Activated CD4-positive, alpha-beta T cell treated with anti-CD3 and anti-CD28 coated beads for 48 hours (primary cell): ENCODE data around the gene TKFC.

Source experiments
- DNase-seq: peaks from one replicate; pipeline ENCODE4 v3.0.0-alpha.2; 2020

TKFC gene, protein sequence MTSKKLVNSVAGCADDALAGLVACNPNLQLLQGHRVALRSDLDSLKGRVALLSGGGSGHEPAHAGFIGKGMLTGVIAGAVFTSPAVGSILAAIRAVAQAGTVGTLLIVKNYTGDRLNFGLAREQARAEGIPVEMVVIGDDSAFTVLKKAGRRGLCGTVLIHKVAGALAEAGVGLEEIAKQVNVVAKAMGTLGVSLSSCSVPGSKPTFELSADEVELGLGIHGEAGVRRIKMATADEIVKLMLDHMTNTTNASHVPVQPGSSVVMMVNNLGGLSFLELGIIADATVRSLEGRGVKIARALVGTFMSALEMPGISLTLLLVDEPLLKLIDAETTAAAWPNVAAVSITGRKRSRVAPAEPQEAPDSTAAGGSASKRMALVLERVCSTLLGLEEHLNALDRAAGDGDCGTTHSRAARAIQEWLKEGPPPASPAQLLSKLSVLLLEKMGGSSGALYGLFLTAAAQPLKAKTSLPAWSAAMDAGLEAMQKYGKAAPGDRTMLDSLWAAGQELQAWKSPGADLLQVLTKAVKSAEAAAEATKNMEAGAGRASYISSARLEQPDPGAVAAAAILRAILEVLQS

DNA sequence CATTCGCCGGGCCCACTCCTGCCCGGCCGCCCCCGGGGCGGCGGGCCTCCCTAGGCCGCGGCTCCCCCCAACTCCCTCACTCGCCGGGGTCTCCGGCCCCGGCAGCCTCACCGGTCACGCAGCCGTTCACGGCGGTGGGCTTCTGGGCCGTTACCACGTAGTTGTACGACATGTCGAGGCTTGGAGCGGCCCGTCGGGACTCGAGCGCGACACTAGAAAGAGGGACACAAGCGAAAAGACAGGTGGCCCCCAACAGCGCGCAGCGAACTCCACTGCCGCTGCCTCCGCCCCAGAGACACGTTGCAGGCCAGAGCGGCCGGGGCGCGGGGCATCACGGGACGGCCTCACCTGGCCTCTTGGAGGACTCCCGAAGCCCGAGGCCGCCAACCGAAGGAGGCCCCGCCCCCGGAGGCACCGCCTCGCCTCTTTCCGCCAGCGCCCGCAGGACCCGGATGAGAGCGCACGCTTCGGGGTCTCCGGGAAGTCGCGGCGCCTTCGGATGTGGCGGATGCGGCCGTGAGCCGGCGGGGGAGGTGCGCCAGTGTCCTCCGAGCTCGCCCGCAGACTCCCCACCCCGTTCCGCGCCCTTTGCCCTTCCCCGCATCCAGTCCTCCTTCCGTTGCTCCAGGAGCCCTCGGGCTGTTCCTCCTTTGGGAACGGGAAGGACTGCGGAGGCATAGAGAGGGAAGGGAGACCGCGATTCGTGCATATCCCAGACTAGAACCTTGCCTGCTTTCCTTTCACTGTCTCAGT, at the start of gene TKFC, which contains the start of gene DDB1:
TSS of gene TKFC (plus strand) at position 432 of the 753 bp plus-strand sequence. CDS start 1,501 bp downstream, outside the sequence.
TSS of gene DDB1 (minus strand) at position 309 of the 753 bp plus-strand sequence. CDS start at position 172, 137 bp downstream.
- DNase-seq = peak; percentile 99

DNA sequence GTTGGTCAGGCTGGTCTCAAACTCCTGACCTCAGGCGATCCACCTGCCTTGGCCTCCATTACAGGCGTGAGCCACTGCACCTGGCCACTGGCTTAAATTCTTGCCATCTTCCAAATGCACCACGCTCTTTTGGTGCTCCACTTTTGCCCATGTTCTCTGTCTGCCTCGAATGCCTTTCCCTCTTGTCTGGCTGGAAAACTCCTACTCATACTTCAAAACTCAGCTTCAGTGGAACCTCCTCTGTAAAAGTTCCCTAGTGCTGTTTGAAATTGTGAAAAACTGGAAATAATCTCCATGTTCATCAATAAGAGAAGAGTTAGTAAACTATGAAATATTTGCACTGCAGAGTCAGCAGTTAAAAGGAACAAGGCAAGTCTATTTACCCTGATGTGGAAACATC, 49.4 kb upstream of the TKFC start:
- DNase-seq = no peak

DNA sequence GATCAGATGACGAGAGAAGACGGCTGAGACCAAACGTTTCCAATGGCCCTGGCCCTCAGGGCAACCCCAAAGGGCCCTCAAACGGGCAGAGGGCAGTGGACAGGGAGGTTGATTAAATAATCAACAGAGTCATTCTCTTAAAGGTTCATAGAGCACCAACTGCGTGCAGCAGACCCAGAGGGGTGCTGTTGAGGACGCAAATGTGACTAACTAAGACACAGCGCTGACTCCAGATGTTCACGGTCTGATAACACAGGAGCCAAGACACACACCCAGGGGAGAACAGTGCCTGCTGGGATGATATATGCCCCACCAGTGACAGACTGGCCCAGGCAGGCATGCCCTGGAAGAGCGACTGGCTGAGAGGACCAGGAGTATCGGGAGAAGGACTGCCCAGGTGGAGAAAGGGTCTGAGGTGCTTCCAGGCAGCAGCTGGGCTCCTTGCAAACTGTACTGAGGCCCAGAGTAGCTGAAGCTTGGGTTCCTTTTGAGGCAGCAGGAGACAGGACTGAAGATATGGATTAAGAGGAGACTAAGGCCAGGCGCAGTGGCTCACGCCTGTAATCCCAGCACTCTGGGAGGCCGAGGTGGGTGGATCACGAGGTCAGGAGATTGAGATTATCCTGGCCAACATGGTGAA, 45.6 kb upstream of the TKFC start:
- DNase-seq = no peak

DNA sequence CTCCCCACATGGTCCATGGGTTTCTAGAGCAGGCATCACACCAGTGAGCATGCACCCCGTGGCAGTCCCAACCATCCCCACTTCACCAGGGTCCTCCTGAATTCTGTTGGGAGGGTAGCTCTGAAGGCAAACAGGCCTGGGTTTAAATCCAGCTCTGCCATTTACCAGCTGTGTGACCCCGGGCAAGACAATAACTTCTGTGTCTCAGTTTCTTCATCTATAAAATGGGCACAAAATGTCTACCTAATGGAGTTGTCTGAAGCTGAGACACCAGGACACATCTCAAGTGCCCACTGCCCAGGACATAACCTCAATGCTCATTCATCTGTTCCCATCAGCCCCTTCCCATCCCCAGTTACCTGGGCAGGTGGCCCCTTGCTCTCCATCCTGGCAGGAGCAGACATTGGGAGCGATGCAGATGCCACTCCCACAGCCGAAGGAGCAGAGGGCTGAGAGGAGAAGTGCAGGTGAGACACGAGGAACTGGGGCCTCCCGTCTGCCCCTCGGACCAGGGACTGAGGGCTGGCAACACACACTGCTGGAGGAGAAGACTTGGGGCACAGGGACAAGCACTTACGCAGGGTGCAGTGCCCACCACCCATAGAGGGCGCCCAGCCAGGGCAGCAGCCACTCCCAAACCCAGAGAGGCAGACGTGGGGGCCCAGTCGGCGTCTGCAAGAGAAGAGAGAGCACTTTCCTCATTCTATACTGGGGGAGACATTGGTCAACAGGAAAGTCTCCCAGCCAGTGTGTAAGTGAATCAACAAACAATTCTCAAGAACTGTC, 41.9 kb upstream of the TKFC start:
- peak; percentile 34 for DNase-seq

DNA sequence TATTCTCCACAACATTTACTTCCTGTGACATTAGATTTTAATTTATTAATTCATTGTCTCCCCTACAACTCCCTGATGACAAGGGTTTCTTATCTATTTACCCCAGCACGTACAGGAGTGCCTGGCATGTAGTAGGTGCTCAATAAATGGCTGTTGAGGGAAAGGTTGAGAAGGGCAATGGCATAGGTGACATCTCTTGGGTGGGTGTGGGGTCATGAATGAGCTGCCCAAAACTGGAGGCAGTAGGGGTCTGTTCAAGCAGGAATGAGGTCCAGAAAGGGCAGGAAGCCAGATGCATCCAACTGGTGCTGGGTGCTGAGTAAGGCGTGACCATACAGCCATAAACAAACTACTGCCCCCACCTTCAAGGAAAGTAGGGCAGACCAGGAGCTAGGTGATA, 40.7 kb upstream of the TKFC start:
- no peak for DNase-seq

DNA sequence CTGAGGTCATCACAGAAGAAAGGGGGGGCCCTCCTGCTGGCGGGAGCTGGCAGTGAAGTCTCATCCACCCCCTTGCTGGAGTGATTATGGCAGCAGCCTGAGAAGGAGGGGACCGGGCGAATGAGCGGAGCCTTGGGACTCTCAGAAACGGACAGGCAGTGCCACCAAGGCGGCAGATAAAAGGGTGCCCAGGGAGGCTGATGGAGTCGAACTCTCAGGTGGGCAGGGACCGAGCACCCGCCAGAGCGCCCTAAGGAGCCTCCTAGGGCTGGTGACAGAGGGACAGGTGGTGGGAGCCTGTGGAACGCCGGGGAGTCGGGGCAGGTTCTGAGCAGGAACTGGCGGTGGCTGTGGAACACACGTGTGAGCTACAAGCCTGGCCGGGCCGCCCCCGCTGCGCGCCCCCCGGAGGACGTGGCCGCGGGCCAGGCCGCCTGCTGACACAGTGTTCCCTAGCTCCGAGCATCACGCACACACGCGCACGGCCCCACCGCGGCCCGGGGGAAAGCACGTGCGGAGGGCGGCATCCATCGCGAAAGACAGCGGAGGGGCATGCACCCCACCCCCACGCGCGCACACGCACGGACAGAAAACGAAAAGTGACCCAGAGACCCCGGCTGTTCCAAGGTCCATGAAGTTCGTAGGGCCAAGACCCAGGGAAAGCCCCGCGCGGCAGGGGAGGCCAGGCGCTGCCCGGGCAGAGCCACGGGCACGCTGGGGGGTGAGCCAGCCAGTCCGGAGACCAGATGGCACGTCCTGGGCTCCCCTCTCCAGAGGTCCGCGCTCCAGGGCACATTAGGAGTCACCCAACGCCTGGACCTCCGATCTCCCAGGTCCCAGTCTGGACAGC, 38.9 kb upstream of the TKFC start:
- DNase-seq = peak; percentile 66

DNA sequence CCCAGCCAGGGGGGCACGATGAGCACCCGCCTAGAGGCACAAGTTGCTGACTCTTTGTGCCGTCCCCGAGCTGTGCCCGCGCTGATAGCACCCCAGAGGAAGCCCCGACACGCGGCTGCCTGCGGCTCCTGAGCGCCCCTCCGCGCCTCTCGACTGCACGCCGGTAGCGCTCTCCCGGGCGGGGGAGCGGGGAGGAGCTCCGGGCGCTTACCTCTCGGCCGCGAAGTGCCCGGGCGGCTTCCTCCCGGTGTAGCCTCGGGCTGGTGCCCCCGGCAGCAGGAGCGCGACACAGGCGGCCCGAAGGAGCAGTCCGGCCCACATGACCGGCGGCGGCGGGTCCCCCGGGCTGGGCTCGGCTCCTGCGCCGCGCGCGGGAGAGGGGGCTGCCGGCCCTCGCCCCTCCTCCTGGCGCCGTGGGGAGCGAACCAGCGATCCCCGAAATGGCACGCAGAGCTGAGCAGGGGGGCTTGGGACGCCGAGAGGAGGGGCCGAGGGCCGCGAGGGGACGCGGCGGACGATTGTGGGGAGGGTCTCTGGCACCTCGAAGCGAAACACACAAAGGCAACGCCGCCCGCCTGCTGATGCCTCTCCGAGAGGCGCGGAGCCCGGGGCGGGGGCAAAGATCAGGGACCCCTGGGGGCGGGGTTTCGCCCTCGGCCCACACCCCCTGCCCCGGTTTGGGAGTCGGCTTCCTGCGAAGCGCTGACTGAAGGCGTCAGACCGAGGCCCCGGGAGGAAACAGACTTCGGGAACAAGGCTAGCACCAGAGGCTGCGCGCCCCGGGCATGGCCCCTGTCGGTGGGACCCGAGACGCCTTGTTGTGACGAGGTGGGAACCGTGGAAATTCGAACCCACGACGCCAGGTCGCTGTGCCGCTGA, 38.1 kb upstream of the TKFC start, which contains the start of gene VWCE:
TSS of gene VWCE (minus strand) at position 600 of the 879 bp plus-strand sequence. CDS start at position 321, 279 bp downstream.
- DNase-seq = peak; percentile 85

DNA sequence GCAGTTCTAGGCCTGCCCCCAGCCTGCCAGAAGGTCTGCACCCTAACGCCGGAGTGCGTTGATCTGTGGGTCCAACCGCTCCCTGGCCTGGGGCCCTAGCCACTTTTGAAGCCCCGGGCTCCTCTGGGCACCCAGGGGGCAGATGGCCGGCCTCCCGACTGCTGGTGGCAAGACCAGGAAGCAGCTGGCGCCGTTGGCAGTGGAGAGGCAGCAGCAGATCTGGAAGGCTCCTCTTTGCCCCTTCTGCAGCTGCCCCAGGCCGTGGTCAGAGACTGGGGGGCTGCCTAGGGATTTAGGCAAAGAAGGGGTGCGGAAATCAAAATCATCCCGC, 37.5 kb upstream of the TKFC start:
- DNase-seq = no peak

DNA sequence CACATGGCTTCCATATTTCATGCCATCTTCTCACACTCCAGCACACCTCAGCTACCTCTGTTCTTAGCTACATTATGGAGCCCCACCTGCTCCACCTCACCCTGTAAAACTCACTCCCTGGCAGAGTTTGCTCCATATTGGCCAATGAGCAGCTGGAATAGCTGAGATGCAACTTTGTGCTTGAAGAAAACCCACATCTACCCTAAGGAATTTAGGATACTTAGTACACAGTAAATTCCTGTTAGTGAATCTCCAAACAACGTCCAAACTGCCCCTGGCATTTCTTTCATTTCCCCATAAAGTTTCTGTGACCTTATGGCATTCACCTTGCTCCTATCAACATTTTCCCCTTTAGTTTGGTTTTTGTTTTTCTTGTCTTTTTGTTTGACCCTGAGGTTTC, 35.7 kb upstream of the TKFC start:
- no peak for DNase-seq

DNA sequence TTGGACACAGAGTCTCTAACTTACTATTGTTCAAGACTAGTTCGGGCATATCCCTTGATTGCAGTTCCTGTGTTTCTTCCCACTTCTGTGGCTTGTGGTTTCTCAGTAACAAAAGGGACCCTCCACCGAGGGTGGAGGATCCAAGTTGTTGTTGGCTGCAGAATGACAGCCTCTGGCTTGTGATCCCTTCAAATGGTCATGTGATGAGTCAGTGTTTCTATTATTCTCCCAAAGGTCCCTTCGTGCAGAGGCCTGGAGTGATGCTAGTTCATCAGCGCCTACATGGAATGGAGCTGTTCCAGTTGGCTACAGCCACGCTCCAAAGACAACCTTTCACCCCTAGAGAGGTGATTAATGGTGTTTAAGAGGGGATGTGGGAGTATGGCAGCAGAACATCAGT, 35.3 kb upstream of the TKFC start:
- no peak for DNase-seq

DNA sequence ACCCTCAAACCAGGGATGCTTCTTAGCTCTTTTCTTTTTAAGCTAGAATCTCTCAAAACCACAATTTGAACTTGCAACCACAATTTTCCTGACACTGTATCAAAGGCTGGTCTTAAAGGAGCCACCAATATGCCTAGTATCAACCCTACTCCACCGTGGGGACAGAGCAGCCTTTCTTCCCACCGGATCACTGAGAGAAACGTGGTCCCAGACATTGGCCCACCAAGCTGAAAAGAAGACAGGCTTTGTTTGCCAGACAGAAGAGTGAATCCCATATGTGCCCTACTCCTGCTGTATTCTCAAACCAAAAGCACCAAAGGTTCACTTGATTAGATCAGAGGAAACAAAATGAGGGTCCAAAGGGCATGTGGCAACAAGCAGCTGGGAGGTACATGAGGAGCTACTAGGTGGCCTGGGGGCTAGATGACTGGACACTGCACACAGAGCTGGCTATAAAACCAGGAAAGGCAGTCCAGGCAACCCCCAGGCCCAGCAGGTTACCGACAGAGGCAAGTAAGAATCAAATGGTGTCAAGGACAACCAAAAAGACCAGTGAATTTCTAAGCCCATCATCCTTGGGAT, 34.3 kb upstream of the TKFC start:
- DNase-seq = no peak

DNA sequence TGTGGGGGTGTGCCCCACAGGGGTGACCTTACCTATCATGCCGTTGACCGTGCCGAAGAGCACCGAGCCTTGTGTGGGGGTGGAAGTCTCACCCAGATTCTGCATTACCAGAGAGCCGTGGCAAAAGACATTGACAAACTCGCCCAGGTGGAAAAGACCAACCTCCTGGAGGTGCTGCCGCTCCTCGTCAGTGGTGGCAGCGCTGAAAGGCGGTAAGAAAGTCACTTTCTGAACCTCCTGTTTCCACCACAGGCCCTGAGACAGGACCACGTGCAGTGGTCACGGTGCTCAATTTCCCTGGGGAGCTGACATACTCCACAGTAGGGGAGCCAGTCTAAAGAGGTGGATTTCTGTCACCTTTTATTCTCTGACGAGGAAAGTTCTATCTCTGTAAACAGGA, 30.5 kb upstream of the TKFC start:
- DNase-seq = no peak

DNA sequence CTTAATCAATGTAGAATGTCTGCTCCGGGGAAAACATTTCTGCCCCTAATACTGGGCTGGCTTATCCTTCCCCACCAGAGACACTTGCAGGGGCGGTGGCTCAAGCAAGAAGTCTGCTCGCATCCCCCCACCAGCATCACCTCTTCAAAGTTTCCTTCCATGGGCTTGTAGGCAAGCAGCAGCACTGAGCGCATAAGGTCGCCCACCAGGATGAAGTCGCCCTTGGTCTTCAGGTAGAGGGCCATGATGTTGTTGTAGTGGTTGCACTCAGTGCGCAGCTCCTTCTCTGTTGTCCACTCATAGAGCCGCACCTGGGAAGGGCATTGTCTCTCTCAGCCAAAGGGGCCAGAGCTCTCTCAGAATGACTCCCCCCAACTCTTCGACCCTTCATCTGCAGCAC, 29.3 kb upstream of the TKFC start:
- DNase-seq = no peak

DNA sequence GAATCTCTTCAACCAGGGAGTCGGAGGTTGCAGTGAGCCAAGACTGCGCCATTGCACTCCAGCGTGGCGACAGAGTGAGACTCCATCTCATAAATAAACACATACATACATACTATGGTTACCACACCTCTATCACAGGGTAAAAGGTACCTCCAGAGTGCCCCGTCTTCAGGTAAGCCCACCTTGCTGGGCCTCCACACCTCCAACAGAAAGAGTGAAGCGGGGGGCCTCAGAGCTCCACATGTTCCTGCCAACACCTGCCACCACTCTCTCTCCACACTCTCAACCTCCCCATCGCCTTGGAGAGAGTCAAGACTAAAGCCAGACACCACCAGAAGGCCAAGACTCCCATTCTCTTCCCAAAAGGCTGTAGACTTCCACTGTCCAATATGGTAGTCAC, 27.6 kb upstream of the TKFC start:
- no peak for DNase-seq

DNA sequence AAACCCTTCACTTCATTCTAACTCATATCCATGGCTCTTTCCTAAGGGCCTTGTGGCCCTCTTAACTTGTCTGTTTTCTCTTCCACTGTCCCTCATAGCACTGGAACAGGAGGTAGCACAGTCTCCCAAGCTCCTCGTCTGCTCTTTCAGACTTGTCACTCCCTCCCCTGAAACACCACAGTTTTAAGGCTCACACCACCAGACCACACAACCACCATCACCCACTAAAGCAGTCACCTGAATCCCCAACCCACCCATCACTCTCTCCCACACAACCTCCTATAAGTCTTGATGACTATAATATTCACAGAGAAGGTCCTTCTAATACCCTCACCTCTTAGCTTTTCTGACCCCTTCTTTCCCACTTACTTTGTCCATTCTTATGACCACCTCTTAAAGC, 26.8 kb upstream of the TKFC start:
- no peak for DNase-seq

DNA sequence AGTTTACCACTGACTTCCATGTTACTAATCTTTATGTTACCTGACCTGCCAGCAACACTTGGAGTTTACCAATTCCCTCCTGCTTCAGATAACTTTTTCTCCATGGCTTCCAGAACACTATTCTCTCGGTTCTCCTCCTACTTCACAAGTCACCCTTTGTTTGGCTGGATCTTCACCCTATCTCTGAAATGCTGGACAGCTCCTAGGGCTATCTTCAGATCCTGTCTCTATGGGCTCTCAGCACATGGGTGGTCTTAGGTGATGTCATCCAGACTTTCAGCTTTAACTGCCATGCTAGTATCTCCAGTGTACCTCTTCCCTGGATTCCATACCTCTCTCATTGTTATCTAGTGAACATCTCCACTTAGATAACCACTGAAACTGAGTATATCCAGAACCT, 25.7 kb upstream of the TKFC start:
- DNase-seq = no peak

DNA sequence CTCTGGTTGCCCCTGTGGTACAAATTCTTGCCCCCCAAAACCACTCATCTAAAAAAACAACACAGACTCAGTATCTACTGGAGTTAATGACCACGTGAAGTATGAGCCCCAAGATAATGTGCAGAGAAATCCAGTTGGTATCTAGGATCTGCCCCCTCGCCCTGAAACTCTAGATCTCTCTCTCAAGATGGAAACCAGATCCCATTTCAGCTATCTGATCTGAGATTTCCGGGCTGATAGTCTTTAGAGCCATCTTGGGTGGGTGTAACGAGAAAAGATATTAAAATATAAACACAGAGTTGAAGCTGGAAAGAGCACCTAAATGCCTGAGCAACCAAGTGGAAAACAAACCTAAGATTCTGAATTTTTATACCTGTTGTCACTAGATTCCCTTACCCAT, 23.9 kb upstream of the TKFC start:
- DNase-seq = no peak

DNA sequence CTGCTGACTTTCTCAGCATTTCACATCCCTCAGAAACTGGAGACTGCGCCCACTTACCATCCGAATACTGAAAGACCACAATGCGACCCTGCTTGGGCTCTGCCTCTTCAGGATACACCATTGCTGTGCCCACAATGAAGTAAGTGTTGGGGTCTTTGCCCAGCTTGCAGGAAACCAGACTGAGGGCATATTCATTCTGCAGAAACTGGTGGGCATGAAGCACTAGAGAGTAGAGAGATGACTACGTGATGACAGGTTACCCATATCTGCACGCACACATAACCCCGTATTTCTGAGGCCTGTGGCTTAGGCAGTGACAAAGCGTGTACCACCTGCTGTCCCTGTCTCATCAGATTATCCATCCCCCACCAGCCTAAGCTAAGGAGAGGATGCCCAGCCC, 23.3 kb upstream of the TKFC start:
- no peak for DNase-seq

DNA sequence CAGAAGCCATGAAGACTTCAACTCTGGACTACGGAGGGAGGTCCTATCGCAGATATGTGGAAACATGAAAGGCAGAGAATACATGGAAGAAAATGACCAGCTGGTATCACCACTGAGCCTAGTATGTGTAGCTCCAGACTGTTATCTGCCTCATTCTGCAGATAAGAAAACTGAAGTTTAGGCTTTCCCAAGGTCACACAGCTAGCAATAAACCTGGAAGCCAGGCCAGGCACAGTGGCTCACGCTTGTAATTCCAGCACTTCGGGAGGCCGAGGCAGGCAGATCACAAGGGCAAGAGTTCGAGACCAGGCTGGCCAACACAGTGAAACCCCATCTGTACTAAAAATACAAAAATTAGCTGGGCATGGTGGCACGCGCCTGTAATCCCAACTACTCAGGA, 22.3 kb upstream of the TKFC start:
- no peak for DNase-seq

DNA sequence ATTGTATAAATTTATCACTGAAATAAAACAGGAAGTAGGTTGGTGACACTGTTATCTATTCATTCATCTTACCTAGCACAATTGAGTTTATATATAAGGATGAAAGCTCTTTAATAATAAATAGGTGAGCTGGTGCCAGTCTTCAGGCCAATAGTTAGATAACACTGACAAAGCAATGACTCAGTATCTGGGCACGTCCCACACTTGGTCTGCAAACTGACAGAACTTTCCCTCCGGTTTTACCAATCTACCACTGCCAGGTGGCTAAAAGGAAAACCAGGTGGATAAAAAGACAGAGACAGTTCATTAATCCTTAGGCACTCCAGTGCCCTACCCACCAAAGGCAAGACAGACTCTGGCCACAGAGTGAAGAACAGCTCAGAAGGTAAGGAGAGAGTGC, 17.8 kb upstream of the TKFC start:
- DNase-seq = no peak
